HG02642 (cell line): ENCODE results near the gene PSMC4.
A peak's percentile ranks its signal among the peaks of the same experiment; 100 is the strongest.

ENCODE experiments used
- ATAC-seq: cut with Tn5 transposase; IDR thresholded peaks from one replicate; pipeline ENCODE4 v1.9.1; 2021; ENCODE audit warnings: mild to moderate bottlenecking; ENCODE audit not compliant: unreplicated experiment, poor library complexity

Gene PSMC4

GRCh38 chr19:39983695-39984300, 12.8 kb downstream of the PSMC4 start:
- no peak for ATAC-seq

- ATAC-seq = no peak
Measured at GRCh38 chr19:39986643-39987042, 15.7 kb downstream of the PSMC4 start.

- no peak for ATAC-seq
Measured at GRCh38 chr19:39987167-39987566, 16.2 kb downstream of the PSMC4 start.

GRCh38 chr19:39987596-39987995, 16.6 kb downstream of the PSMC4 start:
- no peak for ATAC-seq

- ATAC-seq = no peak
Measured at GRCh38 chr19:39993605-39994004, 22.6 kb downstream of the PSMC4 start.

- no peak for ATAC-seq
Measured at GRCh38 chr19:39994361-39994760, 23.4 kb downstream of the PSMC4 start.

GRCh38 chr19:39995794-39996193, 24.8 kb downstream of the PSMC4 start:
- no peak for ATAC-seq

GRCh38 chr19:39996218-39996810, 25.3 kb downstream of the PSMC4 start:
- peak; percentile 20 for ATAC-seq

- ATAC-seq = peak; percentile 89
Measured at GRCh38 chr19:39996811-39997637, 26.1 kb downstream of the PSMC4 start, which contains the start of gene ZNF546. TSS of gene ZNF546 (plus strand) at chr19:39997060. CDS start at chr19:39998327, 1,267 bp downstream.

- ATAC-seq = peak; percentile 16
Measured at GRCh38 chr19:39997638-39998216, 26.8 kb downstream of the PSMC4 start.

- ATAC-seq = no peak
Measured at GRCh38 chr19:39998501-39998900, 27.5 kb downstream of the PSMC4 start.

- ATAC-seq = no peak
Measured at GRCh38 chr19:40005691-40006272, 34.8 kb downstream of the PSMC4 start.

GRCh38 chr19:40006273-40006691, 35.3 kb downstream of the PSMC4 start:
- no peak for ATAC-seq

- ATAC-seq = no peak
Measured at GRCh38 chr19:40009674-40010073, 38.7 kb downstream of the PSMC4 start.

GRCh38 chr19:40013991-40014390, 43.0 kb downstream of the PSMC4 start:
- ATAC-seq = no peak

- no peak for ATAC-seq
Measured at GRCh38 chr19:40023969-40024368, 53.0 kb downstream of the PSMC4 start.

- no peak for ATAC-seq
Measured at GRCh38 chr19:40025938-40026596, 55.1 kb downstream of the PSMC4 start.

- no peak for ATAC-seq
Measured at GRCh38 chr19:40026597-40026970, 55.6 kb downstream of the PSMC4 start.
